ENCODE results near the gene SREBF1.

- TF ChIP-seq SP1 (IDR thresholded peaks at IDR 0.05) (no peak), HDGF (IDR thresholded peaks at IDR 0.05; ENCODE audit: borderline replicate concordance) (no peak), ARNT (IDR thresholded peaks at IDR 0.05) (no peak), FOXK2 (IDR thresholded peaks at IDR 0.05) (no peak), PKNOX1 (IDR thresholded peaks at IDR 0.05) (no peak), ELF4 (IDR thresholded peaks at IDR 0.05) (no peak), BHLHE40 (IDR thresholded peaks at IDR 0.05; ENCODE audit: borderline replicate concordance) (no peak), TARDBP (IDR thresholded peaks at IDR 0.05) (no peak), FOXM1 (IDR thresholded peaks at IDR 0.05; ENCODE audit: borderline replicate concordance) (no peak), LEF1 (IDR thresholded peaks at IDR 0.05; ENCODE audit: borderline replicate concordance) (no peak)
These were observed 16.2 kb downstream of the SREBF1 start for GRCh38 chr17:17820463-17821158.
